ENCODE data around the gene ACTR1A.

Gene ACTR1A

GRCh38 chr10:102467971-102468438 lies 34.5 kb downstream of the ACTR1A start:
- Histone ChIP-seq H3K4me1 (ENCODE audit: control insufficient read depth, low read depth, low read length) (peaks cover 2% of the 10 kb centered on the region), H3K27ac (ENCODE audit: low read depth, low read length) (no peak overlapping the region), H3K4me3 (ENCODE audit: low read length) (no peak overlapping the region), H3K18ac (ENCODE audit: low read length) (no peak overlapping the region), H3K4ac (ENCODE audit: low read depth, low read length) (no peak overlapping the region), H4K5ac (ENCODE audit: low read length) (no peak overlapping the region), H4K8ac (ENCODE audit: low read depth, low read length) (no peak overlapping the region), H2BK120ac (ENCODE audit: low read depth, low read length) (no peak overlapping the region), H2AK5ac (ENCODE audit: low read length) (no peak overlapping the region), H3K23ac (ENCODE audit: low read length) (no peak overlapping the region), H3K27me3 (ENCODE audit: insufficient read depth, low read length, poor library complexity) (no peaks in the 10 kb centered on the region), H2BK15ac (replicated peaks; ENCODE audit: low read depth) (no peak overlapping the region), H3K9ac (ENCODE audit: low read length) (no peak overlapping the region), H3K4me2 (ENCODE audit: low read length) (no peak overlapping the region), H2BK5ac (ENCODE audit: low read length) (no peak overlapping the region), H3K56ac (ENCODE audit: low read length) (no peak overlapping the region), H3K79me2 (ENCODE audit: control insufficient read depth, insufficient read depth, low read length) (no peaks in the 10 kb centered on the region), H3K36me3 (ENCODE audit: control insufficient read depth, insufficient read depth, low read length) (no peaks in the 10 kb centered on the region), H3K79me1 (ENCODE audit: low read length) (no peaks in the 10 kb centered on the region)
- DNase-seq: no peak
- no CpG with 5 or more reads among the region's 6 CpGs for WGBS (ENCODE audit: extremely low coverage, insufficient coverage, low lambda C conversion rate)

- peaks cover 7% of the 10 kb centered on the region for H3K4me1 ChIP-seq (ENCODE audit: control insufficient read depth, low read depth, low read length)
- no peak overlapping the region for H3K9ac ChIP-seq (ENCODE audit: low read length)
- no peak overlapping the region for H2AK5ac ChIP-seq (ENCODE audit: low read length)
- H3K27me3 ChIP-seq (ENCODE audit: insufficient read depth, low read length, poor library complexity): no peaks in the 10 kb centered on the region
- H2BK120ac ChIP-seq (ENCODE audit: low read depth, low read length): no peak overlapping the region
- no peak overlapping the region for H3K4me3 ChIP-seq (ENCODE audit: low read length)
- H2BK15ac ChIP-seq (replicated peaks; ENCODE audit: low read depth): no peak overlapping the region
- no peak overlapping the region for H3K4me2 ChIP-seq (ENCODE audit: low read length)
- no peak overlapping the region for H3K23ac ChIP-seq (ENCODE audit: low read length)
- WGBS (ENCODE audit: extremely low coverage, insufficient coverage, low lambda C conversion rate): no CpG with 5 or more reads among the region's 6 CpGs
- H3K56ac ChIP-seq (ENCODE audit: low read length): no peak overlapping the region
- H4K8ac ChIP-seq (ENCODE audit: low read depth, low read length): no peak overlapping the region
- no peak overlapping the region for H3K18ac ChIP-seq (ENCODE audit: low read length)
- no peak overlapping the region for H3K27ac ChIP-seq (ENCODE audit: low read depth, low read length)
- H3K79me1 ChIP-seq (ENCODE audit: low read length): no peaks in the 10 kb centered on the region
- H2BK5ac ChIP-seq (ENCODE audit: low read length): no peak overlapping the region
- H3K4ac ChIP-seq (ENCODE audit: low read depth, low read length): no peak overlapping the region
- H3K79me2 ChIP-seq (ENCODE audit: control insufficient read depth, insufficient read depth, low read length): no peaks in the 10 kb centered on the region
- H4K5ac ChIP-seq (ENCODE audit: low read length): no peak overlapping the region
- no peak for DNase-seq
- H3K36me3 ChIP-seq (ENCODE audit: control insufficient read depth, insufficient read depth, low read length): no peaks in the 10 kb centered on the region
Measured at GRCh38 chr10:102467318-102467717, 35.2 kb downstream of the ACTR1A start.

GRCh38 chr10:102465466-102465865 lies 37.0 kb downstream of the ACTR1A start:
- H3K4ac ChIP-seq (ENCODE audit: low read depth, low read length): no peak overlapping the region
- no peak overlapping the region for H3K23ac ChIP-seq (ENCODE audit: low read length)
- H4K8ac ChIP-seq (ENCODE audit: low read depth, low read length): no peak overlapping the region

DNA sequence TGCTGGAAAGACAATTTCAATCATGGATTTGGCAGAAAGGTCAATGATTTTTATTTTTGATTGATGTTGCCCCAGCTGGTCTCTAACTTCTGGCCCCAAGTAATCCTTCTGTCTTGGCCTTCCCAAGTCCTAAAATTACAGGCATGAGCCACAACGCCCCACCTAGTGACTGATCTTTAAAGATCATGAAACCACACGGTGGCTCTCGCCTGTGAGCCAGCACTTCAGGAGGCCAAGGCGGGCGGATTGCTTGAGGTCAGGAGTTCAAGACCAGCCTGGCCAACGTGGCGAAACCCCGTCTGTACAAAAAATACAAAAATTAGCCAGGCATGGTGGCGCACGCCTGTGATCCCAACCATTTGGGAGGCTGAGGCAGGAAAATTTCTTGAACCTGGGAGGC lies 38.5 kb downstream of the ACTR1A start:
- Histone ChIP-seq H3K27ac (ENCODE audit: low read depth, low read length) (no peak overlapping the region), H3K4me1 (ENCODE audit: control insufficient read depth, low read depth, low read length) (peaks cover 11% of the 10 kb centered on the region), H3K27me3 (ENCODE audit: insufficient read depth, low read length, poor library complexity) (no peaks in the 10 kb centered on the region), H2BK120ac (ENCODE audit: low read depth, low read length) (no peak overlapping the region), H4K5ac (ENCODE audit: low read length) (no peak overlapping the region), H3K79me1 (ENCODE audit: low read length) (no peaks in the 10 kb centered on the region), H2BK15ac (replicated peaks; ENCODE audit: low read depth) (no peak overlapping the region), H3K79me2 (ENCODE audit: control insufficient read depth, insufficient read depth, low read length) (no peaks in the 10 kb centered on the region), H2BK5ac (ENCODE audit: low read length) (no peak overlapping the region), H3K23ac (ENCODE audit: low read length) (no peak overlapping the region), H3K4ac (ENCODE audit: low read depth, low read length) (no peak overlapping the region), H3K56ac (ENCODE audit: low read length) (peak overlapping the region; percentile 12), H4K8ac (ENCODE audit: low read depth, low read length) (no peak overlapping the region), H3K9ac (ENCODE audit: low read length) (peak overlapping the region; percentile 1), H2AK5ac (ENCODE audit: low read length) (no peak overlapping the region), H3K36me3 (ENCODE audit: control insufficient read depth, insufficient read depth, low read length) (no peaks in the 10 kb centered on the region), H3K4me3 (ENCODE audit: low read length) (no peak overlapping the region), H3K18ac (ENCODE audit: low read length) (no peak overlapping the region), H3K4me2 (ENCODE audit: low read length) (peak overlapping the region; percentile 2)
- no peak for DNase-seq
- WGBS (ENCODE audit: extremely low coverage, insufficient coverage, low lambda C conversion rate): no CpG with 5 or more reads among the region's 10 CpGs

More at GRCh38 chr10:102465466-102465865, 37.0 kb downstream of the ACTR1A start:
- Histone ChIP-seq H3K18ac (ENCODE audit: low read length) (no peak overlapping the region), H3K56ac (ENCODE audit: low read length) (no peak overlapping the region), H2BK120ac (ENCODE audit: low read depth, low read length) (no peak overlapping the region), H2BK15ac (replicated peaks; ENCODE audit: low read depth) (no peak overlapping the region), H2AK5ac (ENCODE audit: low read length) (no peak overlapping the region), H3K79me1 (ENCODE audit: low read length) (no peaks in the 10 kb centered on the region), H3K79me2 (ENCODE audit: control insufficient read depth, insufficient read depth, low read length) (no peaks in the 10 kb centered on the region), H3K4me2 (ENCODE audit: low read length) (no peak overlapping the region), H3K36me3 (ENCODE audit: control insufficient read depth, insufficient read depth, low read length) (no peaks in the 10 kb centered on the region), H3K4me1 (ENCODE audit: control insufficient read depth, low read depth, low read length) (peaks cover 11% of the 10 kb centered on the region), H2BK5ac (ENCODE audit: low read length) (no peak overlapping the region), H3K27me3 (ENCODE audit: insufficient read depth, low read length, poor library complexity) (no peaks in the 10 kb centered on the region), H3K4me3 (ENCODE audit: low read length) (no peak overlapping the region), H4K5ac (ENCODE audit: low read length) (no peak overlapping the region), H3K27ac (ENCODE audit: low read depth, low read length) (no peak overlapping the region), H3K9ac (ENCODE audit: low read length) (no peak overlapping the region)
- no peak for DNase-seq
- WGBS (ENCODE audit: extremely low coverage, insufficient coverage, low lambda C conversion rate): no CpG with 5 or more reads among the region's 3 CpGs

DNA sequence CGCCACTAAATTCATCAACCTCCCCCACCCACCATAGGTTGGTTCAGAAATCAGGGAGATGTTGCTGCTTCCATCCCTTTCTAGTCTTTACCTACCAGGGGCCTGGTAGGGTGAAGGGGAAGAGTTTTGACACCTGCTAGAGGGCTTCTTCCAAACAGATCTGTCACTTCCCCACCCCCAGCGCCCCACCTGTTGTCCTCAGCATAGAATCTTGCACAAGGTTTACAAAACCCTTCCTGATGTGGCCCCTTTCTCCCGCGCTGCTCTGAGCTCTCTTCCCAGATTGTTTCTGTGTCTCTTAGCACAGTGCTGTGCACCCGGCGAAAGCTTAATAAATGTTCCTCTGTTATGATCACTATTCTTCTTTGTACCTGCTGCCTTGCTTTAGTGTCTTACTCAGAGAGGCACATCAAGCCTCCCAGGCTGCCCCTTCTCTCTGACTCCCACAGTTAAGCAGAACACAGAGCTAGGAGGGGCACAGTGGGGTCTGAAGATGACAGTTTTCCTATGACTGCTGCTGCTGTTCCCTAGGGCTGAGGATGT lies 39.9 kb downstream of the ACTR1A start:
- H3K27me3 ChIP-seq (ENCODE audit: insufficient read depth, low read length, poor library complexity): no peaks in the 10 kb centered on the region
- H3K4me3 ChIP-seq (ENCODE audit: low read length): no peak overlapping the region
- H3K4ac ChIP-seq (ENCODE audit: low read depth, low read length): no peak overlapping the region
- no peak overlapping the region for H2AK5ac ChIP-seq (ENCODE audit: low read length)
- H2BK5ac ChIP-seq (ENCODE audit: low read length): no peak overlapping the region
- peaks cover 11% of the 10 kb centered on the region for H3K4me1 ChIP-seq (ENCODE audit: control insufficient read depth, low read depth, low read length)
- no peak overlapping the region for H2BK120ac ChIP-seq (ENCODE audit: low read depth, low read length)
- no peaks in the 10 kb centered on the region for H3K79me2 ChIP-seq (ENCODE audit: control insufficient read depth, insufficient read depth, low read length)
- no peak overlapping the region for H2BK15ac ChIP-seq (replicated peaks; ENCODE audit: low read depth)
- H3K9ac ChIP-seq (ENCODE audit: low read length): peak overlapping the region; percentile 23
- H3K4me2 ChIP-seq (ENCODE audit: low read length): no peak overlapping the region
- no peaks in the 10 kb centered on the region for H3K36me3 ChIP-seq (ENCODE audit: control insufficient read depth, insufficient read depth, low read length)
- DNase-seq: no peak
- H3K23ac ChIP-seq (ENCODE audit: low read length): no peak overlapping the region
- no peak overlapping the region for H3K27ac ChIP-seq (ENCODE audit: low read depth, low read length)
- peak overlapping the region; percentile 68 for H3K56ac ChIP-seq (ENCODE audit: low read length)
- no peak overlapping the region for H4K8ac ChIP-seq (ENCODE audit: low read depth, low read length)
- H3K18ac ChIP-seq (ENCODE audit: low read length): no peak overlapping the region
- WGBS (ENCODE audit: extremely low coverage, insufficient coverage, low lambda C conversion rate): no CpG with 5 or more reads among the region's 6 CpGs
- no peak overlapping the region for H4K5ac ChIP-seq (ENCODE audit: low read length)
- no peaks in the 10 kb centered on the region for H3K79me1 ChIP-seq (ENCODE audit: low read length)
